Duodenal mucosa (tissue), 2 donors: ENCODE results near the gene ST3GAL6.

Source experiments
- H3K27ac ChIP-seq: one replicate; pipeline ENCODE4 v1.7.0; 2013; ENCODE audit warnings: low read depth, low read length
- H3K27me3 ChIP-seq, 2 donors: one replicate each; pipeline ENCODE4 v1.7.0; 2013; ENCODE audit warnings: low read length in 2 of 2, control low read depth in 1 of 2; ENCODE audit not compliant: insufficient read depth in 2 of 2, control insufficient read depth in 1 of 2
- H3K36me3 ChIP-seq, 2 donors: one replicate each; pipeline ENCODE4 v1.7.0; 2013; ENCODE audit warnings: low read length in 2 of 2, control low read depth in 1 of 2; ENCODE audit not compliant: insufficient read depth in 2 of 2, control insufficient read depth in 1 of 2
- H3K4me1 ChIP-seq, 2 donors: one replicate each; pipeline ENCODE4 v1.7.0; 2013; ENCODE audit warnings: low read length in 2 of 2, control low read depth in 1 of 2; ENCODE audit not compliant: insufficient read depth in 2 of 2, control insufficient read depth in 1 of 2
- H3K4me3 ChIP-seq, 2 donors: one replicate each; pipeline ENCODE4 v1.7.0; 2013; ENCODE audit warnings: low read length in 2 of 2, low read depth in 1 of 2
- H3K9ac ChIP-seq, 2 donors: one replicate each; pipeline ENCODE4 v1.7.0; 2013; ENCODE audit warnings: low read length in 2 of 2, low read depth in 1 of 2
- H3K9me3 ChIP-seq, 2 donors: one replicate each; pipeline ENCODE4 v1.7.0; 2013; ENCODE audit warnings: low read length in 2 of 2, control low read depth in 1 of 2; ENCODE audit not compliant: control insufficient read depth in 1 of 2

ST3GAL6 gene

DNA sequence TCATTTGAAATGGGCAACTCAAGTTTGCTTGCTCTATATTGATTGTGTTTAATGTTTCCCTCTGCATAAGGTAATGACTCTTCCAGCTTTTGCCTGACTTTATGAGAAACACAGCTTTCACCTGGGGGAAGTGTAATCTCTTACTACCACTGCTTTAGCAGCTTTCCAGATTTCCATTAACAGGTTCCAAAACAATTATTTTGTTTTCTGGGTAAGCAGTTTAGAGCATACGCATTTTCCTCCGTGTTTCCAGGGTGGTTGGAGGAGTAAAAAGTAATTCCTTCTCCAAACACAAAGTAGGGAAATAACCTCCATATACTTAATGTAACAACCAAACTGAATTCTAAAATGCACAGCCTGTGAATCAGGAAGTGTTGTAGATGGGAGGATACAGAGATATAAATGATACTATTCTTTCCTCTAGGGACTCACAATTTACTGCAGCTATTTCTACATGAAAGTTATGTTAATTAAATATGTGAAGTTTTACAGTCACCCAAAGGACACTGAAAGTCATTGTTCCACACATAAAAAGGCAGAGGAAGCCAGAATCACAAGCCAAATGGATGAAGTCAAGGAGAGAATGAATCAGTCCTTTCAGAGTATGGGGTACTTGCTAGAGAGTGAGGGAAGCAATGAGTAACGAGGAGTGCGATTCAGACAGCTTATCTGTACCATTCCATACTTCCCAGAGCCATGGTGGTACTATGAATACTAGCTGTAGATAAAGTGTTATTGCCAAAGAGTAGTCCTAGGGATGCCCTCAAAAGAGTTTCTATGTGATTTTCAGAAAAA is 16.6 kb downstream of the ST3GAL6 start:
- Histone ChIP-seq H3K9me3 (no peaks in the 10 kb centered on the region), H3K4me3 (no peak overlapping the region), H3K27me3 (peaks cover 0 to 3% of the 10 kb centered on the region in 2 donors), H3K4me1 (peaks cover 0 to 5% of the 10 kb centered on the region in 2 donors), H3K9ac (no peak overlapping the region), H3K36me3 (no peaks in the 10 kb centered on the region), H3K27ac (peak overlapping the region; percentile 5)

DNA sequence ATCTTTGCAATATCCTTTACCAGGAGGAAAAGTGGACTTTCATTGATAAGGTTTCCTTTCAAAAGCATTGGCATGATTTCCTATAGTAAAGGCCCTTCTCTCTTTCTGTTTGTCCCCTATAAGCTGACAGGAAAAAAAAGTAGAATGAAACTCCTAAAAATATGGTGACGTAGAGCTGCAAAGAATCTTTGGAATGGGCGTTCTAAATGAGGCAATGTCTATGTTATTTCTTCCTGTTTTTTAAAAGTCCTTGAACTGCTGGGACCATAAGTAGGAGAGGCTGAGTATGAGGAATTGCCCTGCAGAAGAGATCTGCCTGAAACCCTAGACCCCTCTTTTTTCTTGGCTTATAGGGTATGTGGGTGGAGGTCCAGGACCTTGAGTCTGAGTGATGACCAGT is 17.2 kb downstream of the ST3GAL6 start:
- Histone ChIP-seq H3K4me3 (no peak overlapping the region), H3K27ac (peak overlapping the region; percentile 5), H3K36me3 (no peaks in the 10 kb centered on the region), H3K27me3 (peaks cover 0 to 3% of the 10 kb centered on the region in 2 donors), H3K9me3 (no peaks in the 10 kb centered on the region), H3K4me1 (peaks cover 0 to 5% of the 10 kb centered on the region in 2 donors), H3K9ac (no peak overlapping the region)

DNA sequence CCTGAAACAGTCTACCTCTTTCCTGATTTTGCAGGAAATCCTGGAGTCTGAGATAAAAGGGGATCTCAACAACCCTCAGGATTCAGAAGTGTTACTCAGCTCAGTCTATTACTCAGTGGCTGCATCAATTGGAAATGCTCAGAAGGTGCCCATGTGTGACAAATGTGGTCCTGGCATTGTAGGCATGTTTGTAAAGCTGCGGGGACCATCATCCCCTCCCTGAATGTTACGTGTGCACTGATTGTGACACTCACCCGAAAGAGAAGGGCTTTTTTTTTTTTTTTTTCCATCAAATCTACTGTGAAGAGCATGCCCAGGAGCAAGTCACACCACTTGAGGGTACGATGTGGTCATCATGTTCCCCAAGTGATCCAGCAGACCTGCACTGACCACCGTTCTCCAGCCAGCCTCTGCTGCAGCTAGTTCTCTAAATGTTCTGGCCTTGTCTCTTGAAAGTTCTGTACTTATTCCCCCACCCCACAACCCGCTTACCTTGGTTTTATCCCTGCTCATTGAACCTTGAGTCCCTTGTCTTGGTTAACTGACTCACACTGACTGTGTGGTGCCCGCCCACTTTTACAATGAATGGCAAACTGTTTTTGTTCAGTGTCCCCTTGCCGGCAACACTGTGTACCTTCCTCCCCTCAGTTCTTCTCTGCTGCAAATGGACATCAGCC is 19.8 kb downstream of the ST3GAL6 start:
- Histone ChIP-seq H3K4me3 (no peak overlapping the region), H3K4me1 (peaks cover 0 to 5% of the 10 kb centered on the region in 2 donors), H3K27ac (no peak overlapping the region), H3K9ac (no peak overlapping the region), H3K36me3 (no peaks in the 10 kb centered on the region), H3K27me3 (peaks cover 0 to 3% of the 10 kb centered on the region in 2 donors), H3K9me3 (no peaks in the 10 kb centered on the region)

DNA sequence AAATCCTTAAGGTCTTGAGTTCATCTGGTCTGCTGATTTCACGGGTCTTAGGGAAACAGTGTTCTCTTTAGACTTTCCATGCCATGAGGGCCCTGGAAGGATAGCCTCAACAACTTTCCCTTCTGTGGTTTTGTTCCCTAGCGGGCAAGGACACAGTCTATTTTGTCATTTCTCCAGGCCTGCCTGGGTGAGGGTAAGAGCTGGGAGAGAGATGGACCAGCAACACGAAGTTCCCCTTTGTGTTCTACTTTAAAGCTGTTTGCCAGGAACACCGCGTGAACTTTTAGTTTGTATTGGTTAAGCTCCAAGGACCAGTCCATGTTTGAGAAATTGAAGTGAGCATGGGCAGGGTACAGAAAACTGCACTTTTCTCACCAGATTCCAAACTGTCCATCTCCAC is 20.9 kb downstream of the ST3GAL6 start:
- peaks cover 0 to 3% of the 10 kb centered on the region in 2 donors for H3K27me3 ChIP-seq
- H3K9me3 ChIP-seq = no peaks in the 10 kb centered on the region
- H3K36me3 ChIP-seq = no peaks in the 10 kb centered on the region
- no peak overlapping the region for H3K4me3 ChIP-seq
- H3K27ac ChIP-seq = no peak overlapping the region
- no peaks in the 10 kb centered on the region for H3K4me1 ChIP-seq
- H3K9ac ChIP-seq = no peak overlapping the region

DNA sequence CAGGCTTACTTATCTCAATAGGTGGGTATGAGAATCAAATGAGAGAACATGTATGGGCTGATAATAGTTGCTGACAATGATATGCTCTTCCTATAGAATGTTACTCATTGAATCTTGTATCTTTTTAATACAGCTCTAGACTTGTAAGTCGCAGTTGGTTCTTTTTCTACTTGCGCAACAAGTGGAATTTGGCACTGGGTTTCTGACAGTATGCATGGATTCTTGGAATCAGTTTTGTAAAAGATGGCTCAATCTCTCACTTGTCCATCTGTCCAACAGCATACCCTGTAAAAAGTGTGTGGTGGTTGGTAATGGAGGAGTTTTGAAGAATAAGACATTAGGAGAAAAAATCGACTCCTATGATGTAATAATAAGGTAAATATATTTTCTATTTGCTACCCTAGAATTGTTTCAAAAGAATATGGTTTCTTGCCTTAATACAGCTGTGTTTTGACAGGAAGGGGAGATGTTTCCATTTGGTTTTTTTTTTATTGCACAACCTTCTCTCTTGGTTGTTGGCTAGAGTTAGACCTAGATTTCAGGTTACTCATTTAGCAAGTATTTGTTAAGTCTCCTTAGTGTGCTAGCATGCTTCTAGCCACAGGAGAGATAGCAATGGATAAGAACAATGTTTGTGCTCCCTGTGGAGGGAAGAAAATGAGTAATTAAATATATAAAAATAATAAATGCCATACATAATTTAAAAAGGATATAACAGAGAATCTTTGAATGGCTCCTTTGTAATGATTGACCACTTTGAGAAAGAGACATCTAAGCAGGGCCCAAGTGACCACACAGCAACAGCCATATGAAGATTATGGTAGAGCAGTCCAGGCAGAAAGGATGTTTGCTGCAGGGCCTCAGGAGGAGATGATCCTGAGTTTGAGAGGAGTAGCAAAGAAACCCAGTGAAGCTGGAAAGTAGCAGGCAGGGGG is 21.8 kb downstream of the ST3GAL6 start:
- Histone ChIP-seq H3K27me3 (peaks cover 0 to 3% of the 10 kb centered on the region in 2 donors), H3K9me3 (no peaks in the 10 kb centered on the region), H3K4me3 (no peak overlapping the region), H3K36me3 (no peaks in the 10 kb centered on the region), H3K27ac (no peak overlapping the region), H3K9ac (no peak overlapping the region), H3K4me1 (no peaks in the 10 kb centered on the region)

DNA sequence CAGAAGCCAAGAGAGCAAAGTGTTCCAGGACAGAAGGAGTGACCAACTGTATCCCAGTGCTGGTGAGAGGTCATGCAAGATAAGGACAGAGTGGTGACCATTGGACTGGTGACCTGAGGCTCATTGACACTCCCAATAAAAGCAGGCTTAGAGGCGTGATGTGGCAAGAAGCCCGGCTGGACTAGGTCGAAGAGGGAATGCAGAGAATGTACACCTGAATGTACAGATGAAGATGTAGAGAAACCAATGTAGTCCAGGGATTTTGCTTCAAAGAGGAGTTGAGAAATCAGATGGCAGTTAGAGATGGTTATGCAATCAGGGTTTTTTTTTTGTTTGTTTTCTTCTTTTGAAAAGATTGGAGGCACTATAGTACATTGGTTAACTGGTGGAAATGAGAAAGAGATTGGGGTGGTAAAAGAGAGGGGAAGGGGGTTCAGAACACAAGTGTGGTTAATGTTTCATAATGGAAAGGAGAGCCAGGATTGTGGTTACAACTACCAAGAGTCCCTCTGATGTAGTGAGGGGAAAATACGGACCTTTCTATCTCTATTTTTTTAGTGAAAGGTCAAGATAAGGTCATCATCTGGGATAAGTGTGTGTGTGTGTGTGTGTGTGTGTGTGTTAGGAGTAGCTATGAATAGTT is 23.3 kb downstream of the ST3GAL6 start:
- Histone ChIP-seq H3K9ac (no peak overlapping the region), H3K4me3 (no peak overlapping the region), H3K36me3 (no peaks in the 10 kb centered on the region), H3K9me3 (no peaks in the 10 kb centered on the region), H3K27ac (no peak overlapping the region), H3K4me1 (no peaks in the 10 kb centered on the region), H3K27me3 (peaks cover 0 to 3% of the 10 kb centered on the region in 2 donors)

DNA sequence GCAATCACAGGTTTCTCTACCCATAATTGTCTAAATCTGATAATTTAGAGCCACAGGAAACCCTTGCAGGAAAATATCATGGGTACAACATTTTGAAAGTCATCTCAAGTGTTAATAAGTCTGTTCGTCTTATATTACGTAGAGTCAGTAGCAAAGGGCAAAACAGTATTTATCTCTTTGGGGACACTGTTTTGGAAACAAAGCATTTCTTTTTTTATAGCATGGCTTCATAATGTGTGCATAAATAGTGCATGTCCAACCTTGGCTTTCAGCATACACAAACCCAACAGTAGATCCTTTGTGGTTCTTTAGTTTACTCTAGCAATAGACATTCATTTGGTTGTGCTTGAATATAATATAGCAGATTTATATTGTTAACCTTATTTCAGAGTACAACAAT is 24.0 kb downstream of the ST3GAL6 start:
- Histone ChIP-seq H3K9ac (no peak overlapping the region), H3K36me3 (no peaks in the 10 kb centered on the region), H3K4me1 (no peaks in the 10 kb centered on the region), H3K9me3 (no peaks in the 10 kb centered on the region), H3K27ac (no peak overlapping the region), H3K4me3 (no peak overlapping the region), H3K27me3 (no peaks in the 10 kb centered on the region)

DNA sequence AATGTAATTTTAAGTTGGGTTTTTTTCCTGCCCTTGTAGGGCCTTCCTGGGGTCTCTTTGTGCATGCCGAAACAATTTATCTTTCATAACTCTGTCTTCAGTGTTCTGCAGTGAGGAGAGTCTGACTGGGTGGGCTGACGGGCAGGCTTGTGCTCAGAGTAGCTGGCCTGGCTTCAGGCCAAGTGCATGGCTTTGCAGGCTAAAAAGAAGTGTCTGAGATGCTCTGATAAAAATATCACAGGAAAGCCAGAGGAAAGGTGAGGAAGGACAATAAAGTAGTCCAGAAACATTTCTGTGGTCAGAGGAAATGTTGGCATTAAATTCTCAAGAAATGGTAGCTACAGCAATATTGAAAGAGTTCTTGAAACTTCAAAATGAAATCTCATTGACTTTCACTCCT is 25.5 kb downstream of the ST3GAL6 start:
- Histone ChIP-seq H3K4me1 (no peaks in the 10 kb centered on the region), H3K36me3 (no peaks in the 10 kb centered on the region), H3K27ac (no peak overlapping the region), H3K9me3 (no peaks in the 10 kb centered on the region), H3K9ac (no peak overlapping the region), H3K4me3 (no peak overlapping the region), H3K27me3 (no peaks in the 10 kb centered on the region)

DNA sequence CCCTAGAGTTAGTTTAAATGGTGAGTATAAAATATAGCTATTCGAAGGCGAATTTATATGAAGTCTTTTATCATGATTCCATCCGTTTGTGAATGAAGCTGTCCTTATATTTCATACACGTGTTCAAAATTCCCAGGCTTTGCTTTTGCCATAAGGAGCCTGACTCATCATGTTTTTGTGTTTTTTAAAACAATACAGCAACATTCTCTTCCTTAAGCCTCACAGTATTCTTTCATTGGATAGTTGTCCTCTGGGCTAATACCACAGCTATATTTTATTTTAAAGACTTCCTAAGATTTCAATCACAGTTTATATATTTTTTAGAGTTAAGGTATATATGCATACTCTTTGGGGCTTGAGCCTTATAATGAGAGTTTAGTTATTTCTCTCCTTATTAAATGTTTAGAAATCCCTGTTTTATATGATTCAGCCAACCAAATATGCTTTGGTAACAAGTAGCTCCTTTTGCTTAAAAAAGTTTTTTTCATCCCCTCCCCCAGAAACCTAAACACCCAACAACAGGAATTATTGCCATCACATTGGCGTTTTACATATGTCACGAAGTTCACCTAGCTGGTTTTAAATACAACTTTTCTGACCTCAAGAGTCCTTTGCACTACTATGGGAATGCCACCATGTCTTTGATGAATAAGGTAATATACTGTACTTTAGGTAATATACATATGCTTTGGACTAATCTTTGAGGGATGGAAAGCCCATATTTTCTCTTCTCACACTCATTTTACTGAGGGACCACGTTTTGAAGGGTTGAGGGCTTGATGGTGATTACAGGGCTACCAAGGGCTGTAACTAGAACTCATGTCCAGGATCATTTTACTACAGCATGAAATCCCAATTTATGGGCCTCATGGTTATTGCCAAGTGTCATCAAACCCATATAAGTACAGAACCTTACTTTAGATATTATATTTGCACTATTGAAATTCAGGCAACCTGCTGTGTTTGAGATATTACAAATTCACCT is 28.5 kb downstream of the ST3GAL6 start:
- Histone ChIP-seq H3K27ac (no peak overlapping the region), H3K36me3 (no peaks in the 10 kb centered on the region), H3K27me3 (no peaks in the 10 kb centered on the region), H3K4me3 (no peak overlapping the region), H3K4me1 (no peaks in the 10 kb centered on the region), H3K9me3 (no peaks in the 10 kb centered on the region), H3K9ac (no peak overlapping the region)
